Stimulated activated CD4-positive, alpha-beta T cell treated with anti-CD3 and anti-CD28 coated beads, Interleukin-1b, Interleukin-23, amount 100 ng/mL, for 48 hours (primary cell): Measurements from ENCODE around the gene NFIA.
"Not testable (repeated sequence)": the region's sequence is repeated elsewhere in the genome, so short reads cannot be mapped to it uniquely, and the experiment has no call there.

Experiments used
- DNase-seq: peaks from one replicate; pipeline ENCODE4 v3.0.0-alpha.2; 2020

Gene NFIA

GRCh38 chr1:61109158-61109557 is 26.8 kb downstream of the NFIA start:
- DNase-seq, result no peak

GRCh38 chr1:61109910-61110309 is 27.5 kb downstream of the NFIA start:
- no peak for DNase-seq

DNA sequence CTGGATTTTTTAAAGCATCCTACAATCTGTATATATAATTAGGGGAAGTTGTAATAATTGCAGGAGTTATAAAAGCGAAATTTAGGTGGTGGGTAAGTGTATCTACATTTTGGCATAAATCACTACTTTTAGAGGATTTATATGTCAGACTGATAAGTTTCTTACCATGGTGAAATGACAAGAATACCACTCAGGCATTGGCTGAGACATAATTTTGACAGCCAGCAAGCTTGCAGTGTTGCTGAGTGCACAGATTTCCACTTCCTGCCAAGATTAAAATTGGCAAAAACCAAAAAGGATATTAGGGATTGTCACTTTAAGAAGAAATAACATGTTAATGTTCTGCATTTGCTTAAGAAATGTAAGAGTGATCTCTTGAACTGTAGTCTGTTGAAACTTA is 28.2 kb downstream of the NFIA start:
- no peak for DNase-seq

- no peak for DNase-seq
Observed at GRCh38 chr1:61111084-61112004, 29.0 kb downstream of the NFIA start.

DNA sequence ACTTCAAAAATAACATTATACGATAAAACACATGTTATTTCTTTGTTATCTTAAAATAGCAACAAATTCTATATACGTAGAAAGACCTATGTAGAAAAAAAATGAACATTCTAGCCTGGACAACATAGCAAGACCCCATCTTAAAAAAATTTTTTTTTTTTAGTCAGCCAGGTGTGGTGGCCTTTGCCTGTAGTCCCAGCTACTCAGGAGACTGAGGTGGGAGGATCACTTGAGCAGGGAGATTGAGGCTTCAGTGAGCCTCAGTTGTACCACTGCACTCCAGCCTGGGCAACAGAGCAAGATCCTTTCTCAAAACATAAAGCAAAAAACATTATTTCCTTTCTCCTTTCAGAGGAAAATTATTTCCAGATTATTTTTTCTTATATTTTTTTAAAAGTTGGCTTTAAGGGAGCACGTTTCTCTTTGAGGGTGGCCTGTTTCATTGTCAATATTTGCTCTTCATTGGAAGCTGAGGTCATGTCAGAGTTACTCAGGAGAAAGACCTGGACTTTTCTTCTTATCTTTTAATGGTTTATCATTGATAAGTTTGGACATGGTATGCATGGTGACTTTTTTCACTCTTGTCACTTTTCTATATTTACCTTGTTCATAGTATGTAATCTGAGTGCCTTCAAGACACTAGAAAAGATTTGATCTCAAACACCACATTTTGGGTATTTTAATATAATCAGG is 32.0 kb downstream of the NFIA start:
- no peak for DNase-seq

GRCh38 chr1:61115436-61115835 is 33.1 kb downstream of the NFIA start:
- no peak for DNase-seq

GRCh38 chr1:61116421-61116820 is 34.1 kb downstream of the NFIA start:
- no peak for DNase-seq

GRCh38 chr1:61117283-61117682 is 34.9 kb downstream of the NFIA start:
- DNase-seq, result no peak

GRCh38 chr1:61119085-61119484 is 36.7 kb downstream of the NFIA start:
- no peak for DNase-seq

DNA sequence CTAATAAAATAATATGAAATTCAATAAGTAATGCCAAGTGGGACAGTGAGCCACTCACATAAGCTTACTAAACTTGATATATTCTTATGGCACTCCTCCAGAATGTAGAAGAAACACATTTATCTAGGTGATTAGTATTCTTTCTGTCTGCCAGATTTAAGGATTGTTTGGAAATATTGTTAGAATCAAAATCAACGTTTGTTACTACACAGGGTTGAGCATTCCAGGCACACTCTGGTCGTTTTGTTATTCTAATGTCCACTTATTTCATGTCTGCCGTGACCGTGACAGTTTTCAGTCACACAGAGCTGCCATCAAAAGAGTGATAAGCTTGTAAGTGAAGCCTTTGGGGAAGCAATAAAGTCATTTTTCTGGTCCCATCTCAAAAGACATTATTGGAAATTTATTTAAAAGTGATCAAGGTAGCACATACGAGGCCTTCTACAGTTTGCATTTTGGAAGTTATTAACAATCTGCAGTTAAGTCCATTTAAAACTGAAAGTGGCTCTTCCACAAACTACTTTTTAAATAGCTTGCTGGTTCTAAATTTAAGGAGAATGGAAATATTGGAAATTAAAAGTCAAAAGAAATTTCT is 38.0 kb downstream of the NFIA start:
- DNase-seq, result no peak

DNA sequence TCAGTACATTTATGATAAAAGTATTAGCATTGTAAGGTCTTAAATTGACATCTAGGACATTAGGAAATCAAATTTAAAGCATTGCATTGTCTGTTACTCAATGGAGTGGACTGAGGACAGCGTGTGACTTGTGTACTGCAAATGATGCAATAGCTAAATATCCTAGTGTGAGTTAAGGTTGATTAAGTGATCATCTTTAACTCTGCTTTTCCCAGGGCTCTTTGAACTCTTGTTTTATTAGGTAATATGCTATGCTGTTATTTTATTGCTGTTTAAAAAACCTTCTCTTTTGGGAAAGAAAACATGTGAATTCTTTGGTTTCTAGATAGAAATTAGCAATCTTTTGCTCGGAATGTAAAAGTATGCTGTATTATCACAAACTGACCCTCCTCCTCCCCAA is 38.6 kb downstream of the NFIA start:
- no peak for DNase-seq

GRCh38 chr1:61121631-61122030 is 39.3 kb downstream of the NFIA start:
- no peak for DNase-seq

- DNase-seq, result no peak
Observed at GRCh38 chr1:61122389-61122788, 40.0 kb downstream of the NFIA start.

DNA sequence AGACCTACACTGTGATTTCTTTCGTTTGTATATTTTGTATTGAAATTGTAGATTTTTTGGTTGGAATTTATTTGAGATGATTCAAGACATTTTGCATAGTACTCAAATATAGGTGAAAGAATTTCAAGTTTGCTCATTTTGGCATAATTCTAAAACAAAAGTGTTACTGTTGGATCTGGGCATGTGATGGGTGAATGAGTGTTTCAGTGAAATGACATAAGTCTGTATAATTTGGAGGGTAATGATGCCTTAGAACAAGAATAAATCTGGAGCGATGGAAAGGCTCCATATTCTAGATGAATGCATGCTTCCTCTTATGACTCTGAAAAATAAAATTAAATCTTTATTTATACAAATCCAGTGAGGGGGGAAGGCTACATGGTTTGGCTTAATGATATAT is 41.0 kb downstream of the NFIA start:
- DNase-seq, result no peak

DNA sequence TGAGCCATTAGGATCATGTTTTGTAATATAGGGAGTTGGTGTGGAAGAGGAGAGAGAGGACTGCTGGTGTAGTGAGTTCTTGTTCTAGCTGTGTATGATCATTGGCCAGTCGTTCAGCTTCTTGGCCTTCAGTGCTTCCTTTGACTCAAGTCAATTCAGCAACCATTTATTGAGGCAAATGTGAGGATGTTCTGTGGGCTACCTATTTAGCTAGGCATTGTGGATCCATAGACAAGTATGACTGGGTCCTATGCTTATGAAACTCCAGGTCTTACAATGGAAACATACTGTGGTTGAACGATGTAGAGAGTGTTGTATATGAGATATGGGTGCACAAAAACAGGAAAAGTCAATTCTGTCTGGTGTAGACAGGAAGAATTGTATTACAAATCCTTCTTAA is 41.7 kb downstream of the NFIA start:
- no peak for DNase-seq

GRCh38 chr1:61124696-61125095 is 42.3 kb downstream of the NFIA start:
- no peak for DNase-seq

- no peak for DNase-seq
Observed at GRCh38 chr1:61125263-61125662, 42.9 kb downstream of the NFIA start.

GRCh38 chr1:61125895-61126294 is 43.5 kb downstream of the NFIA start:
- DNase-seq, result no peak

GRCh38 chr1:61126843-61127242 is 44.5 kb downstream of the NFIA start:
- DNase-seq, result not testable (repeated sequence)

DNA sequence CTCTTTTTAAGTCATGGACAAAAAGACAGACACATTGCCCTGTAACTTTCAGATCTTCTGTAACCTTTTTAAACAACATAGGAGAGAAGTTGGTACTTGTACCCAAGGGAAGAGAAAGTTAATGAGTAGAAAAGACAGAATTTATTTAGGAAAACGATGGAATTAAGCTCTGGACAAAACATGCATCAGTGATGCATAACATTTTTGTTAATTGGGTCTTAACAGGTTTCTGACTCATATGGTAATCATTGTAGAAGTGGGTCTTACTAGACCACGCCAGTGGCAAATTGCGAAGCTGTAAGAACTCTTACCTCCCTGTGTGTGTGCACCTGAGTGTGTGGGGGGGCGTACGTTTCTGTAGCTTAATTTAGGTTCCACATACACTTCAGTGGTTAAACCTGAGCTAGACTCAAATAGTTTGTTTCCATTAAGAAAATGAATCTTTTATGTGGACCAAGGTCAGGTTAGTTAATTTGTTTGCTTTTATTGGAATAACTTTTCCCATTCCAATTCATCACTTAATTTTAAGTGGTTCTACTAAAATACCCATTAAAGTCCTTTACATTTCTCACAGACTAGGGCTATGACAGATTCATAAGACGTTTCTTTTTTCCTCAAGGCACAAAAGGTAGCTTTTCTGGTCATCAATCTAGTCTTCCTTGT is 48.1 kb downstream of the NFIA start:
- no peak for DNase-seq

- DNase-seq, result no peak
Observed at GRCh38 chr1:61131248-61131647, 48.9 kb downstream of the NFIA start.

DNA sequence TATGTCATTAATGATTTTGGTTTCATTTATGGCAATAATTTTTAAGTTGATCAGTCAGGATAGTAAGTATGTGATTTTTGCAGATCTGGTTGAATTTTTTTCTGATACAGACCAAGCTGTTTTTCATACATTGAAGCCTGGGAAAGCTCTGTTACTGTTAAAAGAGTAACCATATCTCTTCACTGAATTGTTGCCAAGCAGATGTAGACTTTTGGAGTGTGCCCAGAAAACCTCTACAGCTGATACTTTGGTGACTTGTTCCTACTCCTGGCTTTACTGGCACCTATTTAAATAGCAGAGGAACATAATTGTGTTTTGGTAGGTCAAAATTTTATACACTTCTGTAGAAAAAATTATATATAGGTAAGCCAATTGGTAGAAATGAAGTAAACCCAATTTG is 49.4 kb downstream of the NFIA start:
- no peak for DNase-seq

GRCh38 chr1:61132176-61132638 is 49.8 kb downstream of the NFIA start:
- no peak for DNase-seq
